Stimulated activated CD8-positive, alpha-beta memory T cell treated with anti-CD3 and anti-CD28 coated beads, Interleukin-7, amount 100 ng/mL, for 24 hours (primary cell): ENCODE data around the gene PTGDS.

Experiments
- DNase-seq: peaks from one replicate; pipeline ENCODE4 v3.0.0-alpha.2; 2020; ENCODE audit warnings: low read depth

PTGDS gene

GRCh38 chr9:137011156-137011555 is 33.9 kb downstream of the PTGDS start:
- DNase-seq, result no peak

- no peak for DNase-seq
Measured at GRCh38 chr9:137011907-137012675, 34.8 kb downstream of the PTGDS start.

- no peak for DNase-seq
Measured at GRCh38 chr9:137012694-137013570, 35.6 kb downstream of the PTGDS start.

- DNase-seq, result no peak
Measured at GRCh38 chr9:137013571-137013940, 36.3 kb downstream of the PTGDS start.

- no peak for DNase-seq
Measured at GRCh38 chr9:137014166-137014565, 36.9 kb downstream of the PTGDS start.

GRCh38 chr9:137014776-137015539 is 37.7 kb downstream of the PTGDS start:
- no peak for DNase-seq

- no peak for DNase-seq
Measured at GRCh38 chr9:137015540-137015930, 38.2 kb downstream of the PTGDS start.

GRCh38 chr9:137015976-137016375 is 38.7 kb downstream of the PTGDS start:
- no peak for DNase-seq

- no peak for DNase-seq
Measured at GRCh38 chr9:137016436-137016835, 39.1 kb downstream of the PTGDS start.

GRCh38 chr9:137017071-137017470 is 39.8 kb downstream of the PTGDS start:
- DNase-seq, result no peak

GRCh38 chr9:137017791-137018497 is 40.6 kb downstream of the PTGDS start:
- no peak for DNase-seq

GRCh38 chr9:137018761-137019559 is 41.7 kb downstream of the PTGDS start:
- no peak for DNase-seq

- DNase-seq, result no peak
Measured at GRCh38 chr9:137019891-137020683, 42.8 kb downstream of the PTGDS start.

GRCh38 chr9:137020771-137021567 is 43.7 kb downstream of the PTGDS start:
- DNase-seq, result no peak

- no peak for DNase-seq
Measured at GRCh38 chr9:137021568-137021978, 44.3 kb downstream of the PTGDS start.

- peak; percentile 60 for DNase-seq
Measured at GRCh38 chr9:137021979-137022661, 44.8 kb downstream of the PTGDS start.

- DNase-seq, result no peak
Measured at GRCh38 chr9:137022662-137023008, 45.3 kb downstream of the PTGDS start.

GRCh38 chr9:137023157-137023556 is 45.9 kb downstream of the PTGDS start:
- no peak for DNase-seq

GRCh38 chr9:137023583-137023991 is 46.3 kb downstream of the PTGDS start:
- no peak for DNase-seq
